Astrocyte (in vitro differentiated cells and primary cell): ENCODE results near the gene RBM20. TPM values are rescaled to one million over a fixed set of nuclear protein-coding genes. Genes with fewer than 3 reads are reported as not detected.

Experiments
- DNase-seq: peaks from one replicate; pipeline ENCODE4 v3.0.0-alpha.2; 2010; ENCODE audit warnings: low read depth
- FAIRE-seq: peaks from 2 replicates; lab custom pipeline; 2011; peaks lifted over from hg19 to GRCh38; lab: Jason Lieb, UNC
- H2AFZ ChIP-seq: 2 replicates; pipeline ENCODE4 v1.6.0; 2012; ENCODE audit warnings: low read depth, low read length, inconsistent platforms
- H3K27ac ChIP-seq: 2 replicates; pipeline ENCODE4 v1.5.1; 2011; ENCODE audit warnings: low read depth, low read length, inconsistent platforms
- H3K27me3 ChIP-seq: 2 replicates; pipeline ENCODE4 v1.6.0; 2011; ENCODE audit warnings: low read length, inconsistent platforms; ENCODE audit not compliant: insufficient read depth
- H3K36me3 ChIP-seq: 2 replicates; pipeline ENCODE4 v1.5.1; 2011; ENCODE audit warnings: low read length, inconsistent platforms; ENCODE audit not compliant: insufficient read depth
- H3K4me1 ChIP-seq: 2 replicates; pipeline ENCODE4 v1.5.1; 2011; ENCODE audit warnings: low read length, inconsistent platforms; ENCODE audit not compliant: insufficient read depth
- H3K4me2 ChIP-seq: 2 replicates; pipeline ENCODE4 v1.6.0; 2012; ENCODE audit warnings: low read length, inconsistent platforms
- H3K4me3 ChIP-seq: 2 replicates; pipeline ENCODE4 v1.5.1; 2011; ENCODE audit warnings: low read depth, mild to moderate bottlenecking, low read length, inconsistent platforms; ENCODE audit not compliant: insufficient read depth
- H3K79me2 ChIP-seq: 2 replicates; pipeline ENCODE4 v1.6.0; 2012; ENCODE audit warnings: mild to moderate bottlenecking, low read length, inconsistent platforms; ENCODE audit not compliant: insufficient read depth
- H3K9ac ChIP-seq: 2 replicates; pipeline ENCODE4 v1.6.0; 2012; ENCODE audit warnings: mild to moderate bottlenecking, low read length, inconsistent platforms
- H3K9me3 ChIP-seq: 2 replicates; pipeline ENCODE4 v1.5.1; 2012; ENCODE audit warnings: low read depth, mild to moderate bottlenecking, low read length, inconsistent platforms; ENCODE audit not compliant: insufficient read depth
- H4K20me1 ChIP-seq: 2 replicates; pipeline ENCODE4 v1.6.0; 2012; ENCODE audit warnings: low read length, inconsistent platforms; ENCODE audit not compliant: insufficient read depth
- H3K27ac Mint-ChIP-seq: one replicate; pipeline ENCODE4 v1.8.0; 2021; ENCODE audit warnings: mild to moderate bottlenecking, mixed read lengths; ENCODE audit not compliant: unreplicated experiment
- H3K27me3 Mint-ChIP-seq: one replicate; pipeline ENCODE4 v1.8.0; 2021; ENCODE audit warnings: low read depth, mixed read lengths; ENCODE audit not compliant: unreplicated experiment
- H3K36me3 Mint-ChIP-seq: one replicate; pipeline ENCODE4 v1.8.0; 2021; ENCODE audit warnings: low read depth, mixed read lengths; ENCODE audit not compliant: unreplicated experiment
- H3K4me1 Mint-ChIP-seq: one replicate; pipeline ENCODE4 v1.8.0; 2021; ENCODE audit warnings: low read depth, mixed read lengths; ENCODE audit not compliant: unreplicated experiment
- H3K4me3 Mint-ChIP-seq: one replicate; pipeline ENCODE4 v1.8.0; 2021; ENCODE audit warnings: mild to moderate bottlenecking, moderate library complexity, mixed read lengths; ENCODE audit not compliant: unreplicated experiment
- H3K9me3 Mint-ChIP-seq: one replicate; pipeline ENCODE4 v1.8.0; 2021; ENCODE audit warnings: mild to moderate bottlenecking, mixed read lengths; ENCODE audit not compliant: unreplicated experiment
- CTCF ChIP-seq: IDR thresholded peaks from 2 replicates; pipeline ENCODE4 v1.5.1; 2011; ENCODE audit warnings: low read depth, mild to moderate bottlenecking, inconsistent platforms, low read length, moderate library complexity; ENCODE audit not compliant: insufficient read depth
- EZH2 ChIP-seq: IDR thresholded peaks from 2 replicates; pipeline ENCODE4 v1.6.1; 2012; ENCODE audit warnings: mild to moderate bottlenecking, low read length, inconsistent platforms; ENCODE audit not compliant: insufficient read depth
- total RNA-seq: library from RNA; stranded (reverse); gene quantifications from 2 replicates; pipeline ENCODE4 v1.2.1, GENCODE V29; 2021

The RBM20 gene
- total RNA-seq, 1 donor from 2014 or later, result 1.5 TPM

- Mint-ChIP-seq H3K4me1 (peaks cover 41% of the 10 kb centered on the region), H3K4me3 (no peak overlapping the region), H3K36me3 (no peaks in the 10 kb centered on the region), H3K27ac (no peak overlapping the region), H3K9me3 (no peaks in the 10 kb centered on the region), H3K27me3 (no peaks in the 10 kb centered on the region)
- no peak overlapping the region for H2AFZ ChIP-seq
- no peaks in the 10 kb centered on the region for H3K79me2 ChIP-seq
- no peak overlapping the region for H3K27ac ChIP-seq
- H3K4me3 ChIP-seq, result no peak overlapping the region
- H3K9ac ChIP-seq, result no peak overlapping the region
- DNase-seq (no peak), FAIRE-seq (no peak)
- no peak overlapping the region for H3K4me2 ChIP-seq
- no peak for TF ChIP-seq CTCF
- TF ChIP-seq EZH2, result no peak
- no peaks in the 10 kb centered on the region for H3K36me3 ChIP-seq
- H4K20me1 ChIP-seq, result no peaks in the 10 kb centered on the region
- H3K27me3 ChIP-seq, result no peaks in the 10 kb centered on the region
- no peaks in the 10 kb centered on the region for H3K9me3 ChIP-seq
- H3K4me1 ChIP-seq, result peaks cover 11% of the 10 kb centered on the region
Measured at GRCh38 chr10:110755781-110756180, 111.6 kb downstream of the RBM20 start.

- H3K4me2 ChIP-seq, result no peak overlapping the region
- no peak overlapping the region for H3K4me3 ChIP-seq
- H3K27me3 Mint-ChIP-seq, result no peaks in the 10 kb centered on the region
- no peaks in the 10 kb centered on the region for H3K9me3 Mint-ChIP-seq
- H3K27ac Mint-ChIP-seq, result no peak overlapping the region
- H3K9me3 ChIP-seq, result no peaks in the 10 kb centered on the region
- no peak overlapping the region for H3K27ac ChIP-seq
- no peaks in the 10 kb centered on the region for H3K36me3 Mint-ChIP-seq
- H3K4me3 Mint-ChIP-seq, result no peak overlapping the region
- H4K20me1 ChIP-seq, result no peaks in the 10 kb centered on the region
- H3K27me3 ChIP-seq, result no peaks in the 10 kb centered on the region
- no peak overlapping the region for H2AFZ ChIP-seq
- H3K36me3 ChIP-seq, result no peaks in the 10 kb centered on the region
- H3K4me1 Mint-ChIP-seq, result peaks cover 33% of the 10 kb centered on the region
- no peaks in the 10 kb centered on the region for H3K79me2 ChIP-seq
- H3K4me1 ChIP-seq, result peaks cover 11% of the 10 kb centered on the region
- DNase-seq (no peak), FAIRE-seq (no peak)
- no peak overlapping the region for H3K9ac ChIP-seq
- TF ChIP-seq EZH2 (no peak), CTCF (no peak)
Measured at GRCh38 chr10:110756876-110757275, 112.7 kb downstream of the RBM20 start.

GRCh38 chr10:110757586-110757985, 113.5 kb downstream of the RBM20 start:
- H3K27me3 ChIP-seq, result no peaks in the 10 kb centered on the region
- DNase-seq, result no peak
- no peak overlapping the region for H3K4me2 ChIP-seq
- H3K79me2 ChIP-seq, result no peaks in the 10 kb centered on the region
- H3K4me1 ChIP-seq, result peaks cover 11% of the 10 kb centered on the region
- H4K20me1 ChIP-seq, result no peaks in the 10 kb centered on the region
- no peaks in the 10 kb centered on the region for H3K36me3 ChIP-seq
- Mint-ChIP-seq H3K9me3 (no peaks in the 10 kb centered on the region), H3K4me1 (peaks cover 29% of the 10 kb centered on the region), H3K27me3 (no peaks in the 10 kb centered on the region), H3K36me3 (no peaks in the 10 kb centered on the region), H3K27ac (no peak overlapping the region), H3K4me3 (no peak overlapping the region)
- no peak overlapping the region for H3K27ac ChIP-seq
- no peaks in the 10 kb centered on the region for H3K9me3 ChIP-seq
- H2AFZ ChIP-seq, result no peak overlapping the region
- no peak overlapping the region for H3K4me3 ChIP-seq
- FAIRE-seq, result no peak
- H3K9ac ChIP-seq, result no peak overlapping the region
- no peak for TF ChIP-seq EZH2
- no peak for TF ChIP-seq CTCF
